WERI-Rb-1 (cell line): Measurements from ENCODE around the gene EPB41.
A peak's percentile ranks its signal among the peaks of the same experiment; 100 is the strongest.
"Not testable (repeated sequence)": the region's sequence is repeated elsewhere in the genome, so short reads cannot be mapped to it uniquely, and the experiment has no call there.

Experiments used
- DNase-seq: peaks from one replicate; pipeline ENCODE4 v3.0.0-alpha.2; 2020
- H3K27ac ChIP-seq: fragments of 250-450 bp; sonication (Bioruptor Pico); 2 replicates; pipeline ENCODE4 v1.5.1; 2020; ENCODE audit warnings: mild to moderate bottlenecking, moderate library complexity
- H3K27me3 ChIP-seq: fragments of 250-450 bp; sonication (Bioruptor Pico); 2 replicates; pipeline ENCODE4 v1.5.1; 2021; ENCODE audit warnings: mild to moderate bottlenecking, low read depth, moderate library complexity; ENCODE audit not compliant: insufficient read depth, severe bottlenecking
- H3K36me3 ChIP-seq: fragments of 250-450 bp; sonication (Bioruptor Pico); 2 replicates; pipeline ENCODE4 v1.5.1; 2020; ENCODE audit warnings: mild to moderate bottlenecking, moderate library complexity
- H3K4me3 ChIP-seq: 2 replicates; pipeline ENCODE4 v1.5.1; 2011; ENCODE audit warnings: low read depth, mild to moderate bottlenecking, control low read depth, low read length
- H3K9me3 ChIP-seq: fragments of 250-450 bp; sonication (Bioruptor Pico); 2 replicates; pipeline ENCODE4 v1.5.1; 2021; ENCODE audit warnings: mild to moderate bottlenecking, moderate library complexity; ENCODE audit not compliant: severe bottlenecking
- TF ChIP-seq, protein P1 (sequence below): IDR thresholded peaks from 2 replicates; pipeline ENCODE4 v1.5.1; 2011; ENCODE audit warnings: low read depth, mild to moderate bottlenecking, control low read depth, inconsistent platforms, low read length

EPB41 gene

GRCh38 chr1:29125237-29125641 lies 210.9 kb downstream of the EPB41 start:
- Histone ChIP-seq H3K4me3 (peak overlapping the region; percentile 70), H3K36me3 (no peaks in the 10 kb centered on the region), H3K27ac (no peak overlapping the region), H3K27me3 (peaks cover 25% of the 10 kb centered on the region), H3K9me3 (no peaks in the 10 kb centered on the region)
- DNase-seq, result no peak
- TF ChIP-seq, protein P1, sequence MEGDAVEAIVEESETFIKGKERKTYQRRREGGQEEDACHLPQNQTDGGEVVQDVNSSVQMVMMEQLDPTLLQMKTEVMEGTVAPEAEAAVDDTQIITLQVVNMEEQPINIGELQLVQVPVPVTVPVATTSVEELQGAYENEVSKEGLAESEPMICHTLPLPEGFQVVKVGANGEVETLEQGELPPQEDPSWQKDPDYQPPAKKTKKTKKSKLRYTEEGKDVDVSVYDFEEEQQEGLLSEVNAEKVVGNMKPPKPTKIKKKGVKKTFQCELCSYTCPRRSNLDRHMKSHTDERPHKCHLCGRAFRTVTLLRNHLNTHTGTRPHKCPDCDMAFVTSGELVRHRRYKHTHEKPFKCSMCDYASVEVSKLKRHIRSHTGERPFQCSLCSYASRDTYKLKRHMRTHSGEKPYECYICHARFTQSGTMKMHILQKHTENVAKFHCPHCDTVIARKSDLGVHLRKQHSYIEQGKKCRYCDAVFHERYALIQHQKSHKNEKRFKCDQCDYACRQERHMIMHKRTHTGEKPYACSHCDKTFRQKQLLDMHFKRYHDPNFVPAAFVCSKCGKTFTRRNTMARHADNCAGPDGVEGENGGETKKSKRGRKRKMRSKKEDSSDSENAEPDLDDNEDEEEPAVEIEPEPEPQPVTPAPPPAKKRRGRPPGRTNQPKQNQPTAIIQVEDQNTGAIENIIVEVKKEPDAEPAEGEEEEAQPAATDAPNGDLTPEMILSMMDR, result no peak

- Histone ChIP-seq H3K27me3 (peaks cover 25% of the 10 kb centered on the region), H3K36me3 (no peaks in the 10 kb centered on the region), H3K27ac (no peak overlapping the region), H3K4me3 (no peak overlapping the region), H3K9me3 (no peaks in the 10 kb centered on the region)
- TF ChIP-seq, protein P1, result no peak
- DNase-seq, result no peak
Observed at GRCh38 chr1:29125788-29126187, 211.4 kb downstream of the EPB41 start.

GRCh38 chr1:29126198-29126597 lies 211.8 kb downstream of the EPB41 start:
- Histone ChIP-seq H3K9me3 (no peaks in the 10 kb centered on the region), H3K27ac (no peak overlapping the region), H3K4me3 (no peak overlapping the region), H3K27me3 (peaks cover 24% of the 10 kb centered on the region), H3K36me3 (no peaks in the 10 kb centered on the region)
- no peak for DNase-seq
- TF ChIP-seq, protein P1, result no peak

GRCh38 chr1:29128739-29129138 lies 214.4 kb downstream of the EPB41 start:
- TF ChIP-seq, protein P1, result no peak
- DNase-seq, result no peak
- H3K27me3 ChIP-seq, result peaks cover 6% of the 10 kb centered on the region
- H3K4me3 ChIP-seq, result no peak overlapping the region
- no peaks in the 10 kb centered on the region for H3K36me3 ChIP-seq
- H3K27ac ChIP-seq, result no peak overlapping the region
- no peaks in the 10 kb centered on the region for H3K9me3 ChIP-seq

DNA sequence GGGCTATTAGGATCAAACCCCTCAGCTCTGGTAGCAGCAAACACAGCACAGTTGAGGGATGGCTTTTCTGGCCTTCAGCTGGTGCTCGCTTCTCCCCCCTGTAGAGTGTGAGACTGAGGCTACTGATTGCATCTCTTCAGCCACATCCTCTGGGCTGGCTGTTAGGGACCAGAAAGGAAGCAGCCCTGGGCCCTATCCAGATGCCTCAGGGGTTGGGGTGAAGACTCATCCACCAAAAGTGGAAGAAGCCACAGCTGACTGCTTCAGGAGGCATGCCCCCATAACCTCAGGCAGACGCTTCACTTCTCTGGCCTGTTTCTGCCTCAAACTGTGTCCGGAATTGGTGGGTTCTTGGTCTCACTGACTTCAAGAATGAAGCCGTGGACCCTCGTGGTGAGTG lies 215.5 kb downstream of the EPB41 start:
- H3K4me3 ChIP-seq, result no peak overlapping the region
- DNase-seq, result no peak
- TF ChIP-seq, protein P1, result no peak
- no peak overlapping the region for H3K27ac ChIP-seq
- H3K27me3 ChIP-seq, result no peaks in the 10 kb centered on the region
- H3K9me3 ChIP-seq, result no peaks in the 10 kb centered on the region
- no peaks in the 10 kb centered on the region for H3K36me3 ChIP-seq

GRCh38 chr1:29131056-29131455 lies 216.7 kb downstream of the EPB41 start:
- not testable (repeated sequence) for H3K9me3 ChIP-seq, H3K36me3 ChIP-seq, DNase-seq, H3K27me3 ChIP-seq, H3K4me3 ChIP-seq, H3K27ac ChIP-seq
